ENCODE measurements around the gene RNF151.

RNF151 gene

DNA sequence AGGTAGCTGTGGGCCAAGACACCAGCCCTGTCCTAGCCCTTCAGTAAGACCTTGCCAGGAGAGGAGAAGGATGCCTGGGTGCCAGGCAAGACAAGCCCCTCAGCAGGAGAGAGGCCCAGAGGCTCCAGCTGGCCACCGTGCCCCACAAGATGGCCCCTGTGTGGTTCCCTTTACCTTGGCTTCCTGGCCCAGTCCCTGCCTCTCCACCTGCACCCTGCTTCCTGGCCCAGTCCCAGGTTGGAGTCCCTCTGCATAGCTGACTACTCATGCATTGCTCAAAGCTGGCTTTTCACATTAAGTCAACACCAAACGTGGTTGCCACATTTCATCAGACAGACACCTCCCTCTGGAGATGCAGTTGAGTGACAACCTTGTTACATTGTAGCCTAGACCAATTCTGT is 27.1 kb downstream of the RNF151 start:
- DNase-seq: no peak

DNA sequence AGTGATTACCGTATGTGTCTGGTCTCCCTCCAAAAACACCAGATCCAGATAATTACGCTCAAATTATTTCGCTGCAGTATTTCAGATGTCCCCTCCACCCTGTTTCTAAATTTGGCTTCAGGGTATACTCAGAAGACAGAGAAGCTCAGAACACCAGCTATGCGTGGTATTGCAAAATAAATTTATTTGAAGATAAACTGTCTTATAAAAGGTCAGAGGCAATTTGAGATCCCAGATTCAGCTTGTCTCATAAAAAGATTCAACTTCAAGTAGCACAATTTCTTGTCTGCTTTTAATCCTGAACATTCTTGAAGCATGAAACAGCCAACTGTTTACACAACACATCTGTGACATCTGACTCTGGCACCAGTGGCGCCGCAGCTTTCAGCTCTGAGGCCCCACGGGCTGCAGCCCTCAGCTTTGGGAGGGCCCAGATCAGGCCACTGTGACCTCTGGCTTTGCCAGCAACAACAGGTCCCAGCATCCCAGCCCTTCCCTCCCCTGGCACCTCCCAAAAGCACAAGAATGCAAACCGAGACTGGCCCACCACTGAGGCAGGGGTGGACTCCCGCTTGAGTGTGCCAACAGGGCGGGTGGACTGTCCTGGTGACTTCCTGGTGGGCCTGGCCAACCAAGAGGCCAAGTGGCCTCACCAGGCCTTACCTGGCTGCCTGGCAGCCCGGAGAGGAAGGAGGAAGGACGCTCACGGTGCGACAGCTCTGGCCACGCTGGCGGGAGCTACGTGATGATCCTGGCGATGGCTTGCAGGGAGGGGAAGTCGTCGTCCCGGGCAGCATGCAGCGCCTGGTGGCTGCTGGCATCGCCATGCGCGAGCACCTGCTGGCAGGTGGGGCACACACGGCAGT is 31.1 kb downstream of the RNF151 start:
- DNase-seq: no peak

DNA sequence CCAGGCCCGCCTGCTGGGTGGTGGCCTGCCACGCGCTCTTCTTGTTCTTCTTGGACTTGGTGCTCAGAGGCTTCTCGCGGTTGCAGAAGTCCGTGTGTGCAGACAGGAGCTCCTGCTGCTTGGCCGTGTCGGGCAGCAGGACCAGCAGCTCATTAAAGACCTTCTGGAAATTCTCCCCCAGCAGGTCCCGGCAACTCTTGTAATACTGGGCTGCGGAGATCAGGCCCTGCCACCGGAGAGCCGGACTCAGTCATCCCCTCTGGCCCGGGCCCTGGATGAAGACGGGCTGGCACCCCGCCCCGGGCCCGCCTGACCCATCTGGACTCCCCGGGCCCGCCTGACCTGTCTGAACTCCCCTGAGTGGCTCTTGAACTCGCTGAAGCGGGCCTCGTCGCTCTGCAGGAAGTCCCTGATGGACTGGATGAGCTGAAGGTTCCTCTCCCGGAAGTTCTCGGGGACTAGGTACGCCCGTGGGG is 31.7 kb downstream of the RNF151 start:
- no peak for DNase-seq

DNA sequence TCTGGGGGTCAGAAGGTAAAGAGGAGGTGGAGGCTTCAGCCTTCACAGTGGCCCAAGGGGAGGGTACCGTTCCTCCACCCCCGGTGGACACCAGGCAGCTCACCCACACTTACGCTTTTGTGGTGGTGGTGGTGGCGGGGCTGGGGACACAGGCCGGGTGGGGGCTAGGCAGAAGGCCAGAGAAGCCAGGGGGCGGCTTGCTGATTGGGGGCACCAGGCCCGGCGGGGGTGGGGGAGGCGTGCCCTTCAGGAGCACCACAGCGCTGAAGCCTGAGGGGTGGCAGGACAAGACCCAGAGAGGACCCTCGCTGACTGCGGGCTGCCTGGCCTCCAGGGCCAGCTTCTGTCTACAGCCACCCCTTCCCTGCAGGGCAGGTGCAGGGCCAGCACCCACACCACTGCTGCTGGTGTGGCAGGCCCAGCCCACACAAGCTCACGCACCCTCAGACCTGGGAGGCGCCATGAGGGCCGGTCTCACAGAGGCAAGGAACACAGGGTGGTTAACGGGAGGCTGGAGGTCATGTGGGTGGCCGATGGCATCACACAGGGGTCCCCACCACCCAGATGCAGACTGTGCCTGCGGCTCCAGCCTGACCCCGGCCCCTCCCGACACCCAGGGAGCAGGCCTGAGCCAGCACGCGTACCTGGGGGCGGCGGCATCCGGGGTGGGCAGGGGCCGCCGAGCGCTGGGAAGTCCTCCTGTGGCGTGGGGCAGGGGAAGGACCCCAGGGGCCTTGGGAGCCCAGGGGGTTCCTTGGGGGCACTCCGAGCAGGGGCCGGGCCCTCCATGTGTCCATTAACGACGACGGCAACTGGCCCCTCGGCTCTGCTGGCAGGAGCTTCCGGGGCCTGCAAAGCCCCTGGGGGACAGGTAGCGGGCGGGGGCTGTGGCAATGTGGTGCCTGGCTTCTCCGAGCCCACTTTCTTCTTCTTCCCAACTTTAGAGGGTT is 32.5 kb downstream of the RNF151 start:
- no peak for DNase-seq

DNA sequence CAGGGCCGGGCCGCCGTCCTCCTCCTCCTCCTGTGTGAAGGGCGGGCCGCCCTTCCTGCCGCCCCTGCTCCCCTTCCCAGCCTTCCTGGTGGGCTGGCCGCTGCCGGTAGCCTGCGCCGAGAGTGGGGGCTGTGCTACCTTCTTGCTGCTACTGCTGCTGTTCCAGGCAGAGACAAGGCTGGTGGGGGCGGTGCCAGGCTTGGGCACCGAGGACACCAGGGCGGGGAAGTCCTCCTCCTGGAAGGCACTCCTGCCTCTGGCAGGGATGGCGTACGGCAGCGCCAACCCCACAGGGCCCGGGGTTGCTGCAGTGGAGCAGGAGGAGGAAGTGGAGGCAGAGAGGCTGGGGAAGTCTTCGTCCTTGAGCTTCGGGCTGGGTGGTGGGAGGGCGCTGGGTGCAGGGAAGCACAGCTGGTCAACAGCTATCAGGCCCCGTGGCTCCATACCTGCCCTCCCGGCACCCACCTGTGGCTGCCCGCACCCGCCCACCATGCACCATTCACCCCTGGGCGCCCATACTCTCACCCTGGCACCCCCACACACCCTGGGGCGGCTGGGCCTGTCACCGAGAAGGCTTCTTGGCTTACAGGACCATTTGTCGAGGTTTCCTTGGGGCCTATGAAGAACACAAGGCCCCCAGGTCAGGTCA is 33.3 kb downstream of the RNF151 start:
- no peak for DNase-seq

DNA sequence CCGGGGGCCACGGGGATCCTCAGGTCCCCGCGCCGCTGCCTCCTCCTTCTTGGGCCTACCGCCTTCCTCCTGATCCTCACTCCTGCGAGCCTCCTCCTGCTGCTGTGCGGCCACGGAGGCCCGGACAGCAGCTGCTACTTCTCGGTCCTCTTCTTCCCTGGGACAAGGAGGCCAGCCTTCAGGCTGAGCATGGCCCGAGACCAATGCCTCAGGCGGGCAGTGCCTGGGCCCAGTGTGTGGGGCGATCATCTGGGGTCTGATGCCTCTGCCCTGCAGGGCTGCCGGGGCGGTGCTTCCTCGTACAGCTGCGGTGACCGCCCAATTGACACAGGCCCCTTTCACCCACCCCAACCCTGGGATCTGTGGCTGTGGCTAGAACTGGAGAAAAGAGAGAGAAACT is 34.4 kb downstream of the RNF151 start:
- DNase-seq: no peak

DNA sequence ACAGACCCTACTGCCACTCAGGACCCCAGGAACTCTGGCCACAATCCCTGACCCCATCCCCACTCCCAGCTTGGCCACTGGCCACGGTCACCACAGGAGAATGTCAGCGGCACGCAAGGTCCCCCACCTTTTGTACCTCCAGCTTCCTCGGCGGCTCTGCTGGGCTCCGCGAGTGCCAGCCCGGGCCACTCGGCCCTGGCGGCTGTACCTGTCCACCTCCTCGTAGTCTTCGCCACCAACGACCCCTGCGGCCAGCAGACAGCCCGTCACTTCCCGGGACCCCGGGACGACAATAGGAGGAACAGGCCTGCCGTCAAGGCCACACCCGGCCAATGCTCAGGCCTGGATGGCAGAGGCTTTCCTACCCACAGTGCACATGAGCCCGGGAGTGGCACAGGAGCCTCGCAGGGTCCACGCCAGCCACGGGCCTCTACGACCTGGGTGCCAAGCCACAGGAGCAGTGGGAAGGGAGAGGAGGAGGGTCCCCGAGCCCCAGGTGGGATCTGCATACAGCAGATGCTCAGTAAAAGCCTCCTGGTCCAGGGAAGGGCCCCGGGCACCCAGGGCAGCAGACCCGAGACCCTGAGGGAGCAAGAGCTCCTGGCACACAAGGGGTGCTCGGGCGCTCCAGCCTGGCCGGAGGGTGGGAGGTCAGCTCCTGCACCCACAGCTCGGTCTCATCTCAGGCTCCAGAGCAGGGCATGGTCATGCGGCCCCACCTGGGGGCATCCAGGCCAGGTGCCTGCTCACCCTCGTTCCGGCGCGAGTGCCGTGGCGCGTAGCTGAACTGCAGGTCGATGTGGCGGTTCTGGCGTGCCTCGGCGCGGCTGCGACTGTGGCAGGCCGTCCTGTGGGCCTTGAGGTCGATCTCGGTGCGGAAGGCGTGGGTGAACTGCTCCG is 35.0 kb downstream of the RNF151 start:
- no peak for DNase-seq

DNA sequence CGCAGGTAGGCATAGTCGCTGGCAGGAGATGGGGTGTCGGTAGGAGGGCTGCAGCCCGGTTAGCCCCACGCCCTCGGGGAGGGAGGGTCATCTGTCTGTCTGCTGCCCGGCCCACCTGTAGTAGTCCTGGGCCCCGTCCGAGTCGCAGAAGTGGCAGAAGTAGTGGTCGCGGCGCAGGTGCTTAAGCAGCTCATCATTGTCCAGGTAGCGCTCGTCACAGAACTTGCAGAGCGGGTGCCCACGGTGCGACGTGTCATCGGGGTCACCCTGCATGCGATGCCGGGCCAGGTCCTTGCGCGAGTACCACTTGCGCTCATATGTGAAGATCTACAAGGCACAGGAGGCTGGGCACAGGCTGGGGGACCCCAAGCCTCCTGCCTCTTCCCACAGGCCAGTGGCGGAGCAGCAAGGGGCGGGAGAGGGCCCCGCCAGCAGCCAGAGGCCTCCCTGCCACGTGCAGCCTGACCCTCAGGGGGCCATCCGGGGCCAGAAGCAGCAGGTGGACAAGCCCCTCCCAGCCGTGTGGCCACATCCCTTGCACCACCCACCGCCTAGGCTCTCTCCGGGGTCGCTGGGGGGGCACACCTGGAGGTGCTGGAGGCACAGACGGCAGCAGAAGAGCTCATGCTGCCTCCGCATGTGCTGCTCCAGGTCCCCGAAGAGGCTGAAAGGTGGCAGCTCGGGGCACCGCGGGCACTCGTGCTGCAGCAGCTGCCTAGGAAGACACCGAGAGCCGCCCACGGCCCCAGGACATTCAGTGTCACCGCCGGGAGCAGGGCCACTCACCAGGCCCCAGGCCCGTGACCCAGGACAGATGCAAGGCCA is 36.0 kb downstream of the RNF151 start:
- no peak for DNase-seq

DNA sequence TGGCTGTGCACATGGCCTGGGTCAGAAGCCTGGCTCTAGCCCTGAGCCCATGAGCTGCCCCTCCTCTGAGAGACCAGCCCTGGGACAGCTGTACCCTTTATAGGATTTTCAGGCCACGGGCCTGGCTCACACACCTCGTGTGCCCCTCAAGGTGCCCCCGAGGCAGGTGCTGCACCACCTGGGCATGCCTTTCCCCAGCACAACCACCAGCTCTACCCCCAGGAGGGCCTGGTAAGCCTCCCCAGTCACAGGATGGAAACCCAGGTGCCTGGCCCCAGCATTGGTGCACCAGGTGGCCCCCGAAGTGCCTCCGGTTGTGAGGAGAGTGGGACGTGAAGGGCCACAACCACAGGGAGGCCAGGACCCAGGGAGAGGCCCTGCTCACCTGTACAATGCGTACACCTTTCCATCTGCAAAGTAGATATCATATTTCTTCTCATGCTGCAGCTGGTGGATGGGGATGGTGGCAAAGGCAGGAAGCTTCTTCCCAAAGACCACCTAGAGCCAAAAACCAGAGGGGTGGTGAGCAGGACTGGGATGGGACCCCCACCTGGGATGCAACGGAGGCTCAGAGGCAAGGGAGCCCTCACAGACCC is 36.7 kb downstream of the RNF151 start:
- no peak for DNase-seq

DNA sequence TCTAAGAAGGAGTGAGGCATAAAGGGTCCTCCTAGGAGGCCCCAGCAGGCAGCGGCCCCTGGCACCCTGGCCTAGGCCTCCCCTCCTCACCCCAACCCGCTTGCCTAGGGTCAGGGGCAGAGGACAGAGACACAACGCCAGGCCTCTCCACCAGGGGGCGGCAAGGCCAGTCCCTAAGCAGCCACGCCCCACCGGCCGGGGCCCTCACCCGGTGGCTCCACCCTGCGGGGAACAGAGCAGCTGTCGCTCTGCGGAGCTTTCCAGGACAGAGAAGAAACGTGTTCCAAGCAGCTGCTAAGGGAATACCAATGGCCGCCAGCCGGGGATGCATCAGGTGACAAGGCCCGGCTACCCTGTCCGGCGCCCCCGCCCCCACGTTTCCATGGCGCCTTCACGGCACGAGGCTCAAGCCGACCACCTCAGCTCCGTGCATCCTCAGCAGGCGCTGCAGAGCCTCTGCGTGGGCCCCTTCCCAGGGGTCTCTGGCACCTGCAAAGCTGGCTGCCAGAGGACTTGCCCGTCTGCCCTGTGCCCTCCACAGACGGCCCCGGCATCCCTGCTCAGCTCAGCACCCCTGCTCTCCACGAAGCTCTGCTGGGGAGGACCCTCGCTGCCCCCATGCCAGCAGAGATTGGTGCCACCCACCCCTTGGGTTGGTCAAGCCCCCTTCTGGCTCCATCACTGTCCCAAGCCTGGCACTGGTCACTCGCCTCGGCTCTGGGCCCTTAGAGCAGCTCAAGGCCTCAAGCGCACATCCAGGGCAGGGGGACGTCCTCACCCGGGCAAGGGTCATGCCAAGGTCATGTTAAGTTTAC is 37.4 kb downstream of the RNF151 start:
- peak; percentile 88 for DNase-seq

DNA sequence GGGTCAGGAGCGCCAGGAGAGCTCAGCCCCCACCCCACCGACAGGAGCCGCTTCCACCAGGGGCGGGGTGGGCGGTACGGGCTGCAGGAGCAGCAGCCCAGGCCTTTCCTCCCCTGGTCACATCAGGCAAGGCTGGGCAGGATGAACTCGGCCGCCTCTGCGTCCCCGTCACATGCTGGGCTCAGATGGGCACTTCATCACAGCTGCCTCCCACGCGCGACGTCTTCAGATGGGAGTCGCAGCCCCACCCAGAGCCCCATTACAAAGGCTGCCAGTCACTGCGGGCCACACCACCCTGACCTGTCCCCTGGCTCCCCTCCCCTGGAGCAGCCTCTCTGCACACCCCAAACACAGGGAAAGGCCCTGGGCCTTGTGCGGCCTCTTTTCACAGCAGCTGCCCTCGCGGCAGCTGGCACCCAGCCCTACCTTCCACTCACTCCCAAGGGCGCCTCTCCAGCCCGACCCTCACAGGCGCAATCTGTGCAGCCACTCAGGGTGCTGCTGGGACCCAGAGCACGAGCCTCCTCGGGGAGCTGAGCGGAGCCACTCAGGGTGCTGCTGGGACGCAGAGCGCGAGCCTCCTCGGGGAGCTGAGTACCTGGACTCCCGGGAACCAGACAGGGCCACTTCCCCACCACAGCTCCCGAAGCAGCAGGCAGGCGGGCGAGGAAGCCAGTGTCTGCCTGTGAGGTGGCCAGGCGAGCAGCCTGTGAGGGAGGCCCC is 38.3 kb downstream of the RNF151 start:
- no peak for DNase-seq

DNA sequence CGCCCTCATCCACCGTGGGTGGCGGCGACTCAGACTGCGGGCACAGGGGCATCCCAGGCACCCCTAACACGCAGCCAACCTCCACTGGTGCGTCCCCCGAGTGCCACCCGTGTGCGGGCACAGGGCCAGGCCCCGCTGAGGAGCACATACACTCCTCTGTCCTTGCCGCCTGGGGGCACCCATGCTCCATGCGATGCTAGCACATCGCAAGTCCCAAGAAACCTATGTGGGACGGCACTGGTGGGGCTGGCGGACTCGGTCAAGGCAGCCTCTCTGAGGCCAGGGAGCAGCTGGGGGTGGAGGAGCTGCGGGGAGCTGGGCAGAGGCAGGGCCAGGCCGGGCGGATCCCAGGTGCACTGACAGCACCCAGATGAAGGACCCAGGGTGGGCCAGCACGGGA is 39.0 kb downstream of the RNF151 start:
- DNase-seq: peak; percentile 39

DNA sequence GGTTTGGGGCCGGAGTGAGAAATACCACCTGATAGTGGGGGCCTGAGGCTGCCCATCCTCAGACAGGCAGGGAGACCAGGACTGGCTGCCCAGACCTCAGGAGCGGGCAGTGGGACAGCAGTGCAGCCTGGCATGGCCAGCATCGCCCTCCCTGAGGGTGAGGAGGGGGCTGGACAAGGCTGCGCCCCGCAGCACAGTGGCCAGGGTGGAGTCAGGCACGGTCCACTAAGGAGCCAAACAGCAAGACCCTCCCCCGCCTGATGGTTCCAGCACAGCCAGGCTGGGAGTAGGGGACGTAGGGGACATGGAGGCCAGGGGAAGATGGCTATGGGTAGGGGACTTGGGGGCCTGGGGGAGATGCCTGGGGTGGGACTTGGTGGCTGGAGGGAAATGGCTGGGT is 39.7 kb downstream of the RNF151 start:
- no peak for DNase-seq

DNA sequence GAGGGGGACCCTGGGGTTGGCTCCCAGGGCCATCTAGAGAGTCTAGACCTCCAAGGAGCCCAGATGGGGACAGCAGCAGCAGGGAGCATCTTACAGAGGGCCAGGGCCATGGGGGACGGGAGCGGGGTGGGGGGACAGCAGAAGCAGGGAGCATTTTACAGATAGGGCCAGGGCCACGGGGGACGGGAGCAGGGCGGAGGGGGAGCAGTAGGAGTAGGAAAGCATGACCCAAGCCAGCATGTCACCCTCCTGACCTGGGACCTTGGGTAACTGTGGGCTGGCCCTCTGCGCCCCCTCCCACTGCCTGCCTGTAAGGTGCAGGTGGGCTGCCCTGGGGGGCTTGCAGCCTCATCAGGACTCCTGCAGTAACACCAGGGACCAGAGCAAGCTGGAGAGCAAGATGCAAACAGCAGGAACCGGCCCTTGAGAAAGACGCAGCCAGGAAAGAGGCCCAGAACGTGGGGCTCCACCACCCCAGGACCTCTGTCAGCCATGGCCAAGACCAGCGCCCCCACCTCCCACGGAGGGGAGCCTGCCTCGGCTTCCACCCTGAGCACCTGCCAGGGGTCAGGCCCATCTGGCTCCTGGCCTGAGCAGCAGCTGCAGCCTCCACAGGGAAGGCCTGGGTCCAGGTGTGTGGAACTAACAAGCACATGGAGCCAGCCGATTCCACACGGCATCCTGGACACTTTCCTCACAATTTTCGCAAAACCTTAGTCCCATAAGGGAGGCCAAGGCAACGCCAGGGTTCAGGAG is 40.6 kb downstream of the RNF151 start:
- DNase-seq: no peak

DNA sequence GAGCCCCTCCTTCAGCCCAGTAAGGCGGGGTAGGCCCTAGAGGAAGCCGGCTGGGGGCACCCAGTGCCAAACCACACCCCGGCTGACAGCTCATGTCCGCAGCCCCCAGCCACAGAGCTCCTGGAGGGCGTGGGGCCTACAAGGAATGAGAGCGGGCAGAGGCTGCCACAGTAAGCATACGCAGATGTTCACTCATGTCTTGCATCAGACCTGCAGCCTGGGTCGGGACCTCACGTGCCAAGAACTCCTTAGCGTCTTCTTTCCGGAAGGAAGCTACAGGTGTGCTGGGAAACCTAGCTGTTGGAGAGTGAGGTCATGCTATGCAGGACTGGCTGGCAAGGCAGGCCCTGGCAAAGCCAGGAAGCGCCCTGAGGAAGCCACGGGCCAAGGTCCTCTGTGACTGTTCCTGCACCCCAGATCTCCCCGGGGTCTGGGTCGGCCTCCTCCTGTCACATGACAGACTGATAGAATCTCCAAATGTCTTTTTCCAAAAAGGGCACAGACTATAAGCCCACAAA is 41.4 kb downstream of the RNF151 start:
- DNase-seq: no peak

DNA sequence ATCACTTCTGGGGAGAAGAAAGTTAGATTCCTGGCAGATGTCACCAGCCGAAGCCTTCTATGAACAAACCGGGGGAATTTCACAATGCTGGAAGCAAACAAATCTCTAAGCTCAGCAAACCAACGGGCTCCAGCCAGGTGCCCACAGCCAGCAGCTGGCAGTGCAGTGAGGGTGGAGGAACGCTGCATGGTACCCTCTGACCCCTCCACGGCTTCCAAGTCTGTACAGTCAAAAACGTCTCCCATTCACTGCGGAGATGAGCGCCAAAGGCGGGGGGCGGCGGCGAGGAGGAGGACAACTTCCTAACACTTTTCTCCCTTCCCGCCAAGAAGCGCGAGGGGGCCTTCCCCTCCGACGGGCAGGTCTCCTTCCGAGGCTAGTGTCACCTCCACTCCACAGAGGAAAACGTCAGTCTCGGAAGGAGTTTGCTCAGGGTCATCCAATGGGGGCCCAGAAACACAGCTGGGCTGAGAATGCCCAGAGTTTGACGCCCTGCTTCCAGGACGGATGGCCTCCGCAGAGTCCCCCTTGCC is 42.0 kb downstream of the RNF151 start:
- DNase-seq: no peak

DNA sequence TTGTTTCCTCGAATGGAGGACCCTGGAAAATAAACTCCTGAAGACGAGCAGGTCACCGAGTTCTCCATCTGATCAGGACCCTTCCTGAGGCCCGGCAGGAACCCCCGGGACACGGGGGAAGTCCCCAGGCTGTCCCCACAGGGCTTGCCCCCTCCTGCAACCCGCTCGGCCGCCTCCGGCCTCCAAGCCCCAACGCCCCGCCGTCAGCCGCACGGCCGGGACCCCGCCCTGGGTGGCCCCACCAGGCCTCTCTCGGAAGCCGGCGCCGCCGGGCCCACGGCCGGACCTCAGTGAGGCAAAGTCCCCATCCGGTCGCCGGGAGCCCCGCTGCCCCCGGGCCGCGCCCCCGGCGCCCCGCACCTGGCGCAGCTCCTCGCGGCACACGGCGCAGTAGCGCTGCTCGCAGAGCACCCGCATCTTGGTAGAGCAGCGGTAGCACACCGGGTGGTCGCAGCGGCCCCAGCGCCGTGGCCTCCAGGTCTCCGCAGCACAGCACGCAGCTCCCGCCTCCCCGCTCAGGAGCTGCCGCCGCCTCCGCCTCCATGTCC is 42.6 kb downstream of the RNF151 start:
- no peak for DNase-seq

All from NCI-H1694 treated with DMSO at 0.1 percent for 48 hours (cell line).